ENCODE data around the gene POU4F2.
"Not testable (repeated sequence)": the region's sequence is repeated elsewhere in the genome, so short reads cannot be mapped to it uniquely, and the experiment has no call there.

Gene POU4F2

DNA sequence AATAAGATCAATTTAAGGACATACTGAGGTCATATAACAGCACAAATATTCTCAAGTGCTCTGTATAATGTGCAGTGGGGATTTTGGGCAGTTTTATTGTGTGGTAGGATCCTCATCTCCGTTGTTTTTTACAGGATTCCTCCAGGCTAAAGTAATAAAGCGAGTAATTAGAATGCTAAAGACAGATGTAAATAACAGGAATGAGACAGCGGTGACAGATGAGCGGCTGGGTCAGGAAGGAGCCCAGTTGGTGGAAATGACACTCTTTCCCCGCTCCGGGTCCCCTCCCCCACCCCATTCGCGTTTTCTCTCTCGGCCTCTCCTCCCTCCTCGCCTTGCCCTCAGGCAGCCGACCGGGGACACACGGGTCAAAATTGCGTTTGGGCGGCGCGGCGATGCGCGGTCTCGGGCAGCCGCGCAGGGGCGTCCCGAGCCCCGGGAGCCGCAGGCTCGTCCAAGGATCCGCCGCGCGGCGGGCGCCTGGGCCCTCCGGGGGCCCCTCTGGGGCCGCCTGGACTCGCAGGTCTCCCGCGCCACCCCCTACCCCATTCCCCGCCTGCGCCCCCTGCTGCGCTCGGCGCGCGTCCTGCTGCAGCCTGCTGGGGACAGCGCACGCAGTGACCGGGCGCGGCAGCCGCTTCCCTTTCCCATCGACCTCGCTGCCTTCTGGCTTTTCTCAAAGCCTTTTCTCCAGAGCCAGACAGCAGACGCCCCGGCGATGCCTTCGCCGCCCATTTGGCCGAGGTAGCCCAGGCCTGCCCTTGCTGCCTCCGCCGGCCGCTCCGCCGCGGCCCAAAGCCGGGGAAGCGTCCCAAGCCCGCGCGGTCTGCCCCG is 16.2 kb downstream of the POU4F2 start:
- DNase-seq (ENCODE audit: low spot score), result no peak

DNA sequence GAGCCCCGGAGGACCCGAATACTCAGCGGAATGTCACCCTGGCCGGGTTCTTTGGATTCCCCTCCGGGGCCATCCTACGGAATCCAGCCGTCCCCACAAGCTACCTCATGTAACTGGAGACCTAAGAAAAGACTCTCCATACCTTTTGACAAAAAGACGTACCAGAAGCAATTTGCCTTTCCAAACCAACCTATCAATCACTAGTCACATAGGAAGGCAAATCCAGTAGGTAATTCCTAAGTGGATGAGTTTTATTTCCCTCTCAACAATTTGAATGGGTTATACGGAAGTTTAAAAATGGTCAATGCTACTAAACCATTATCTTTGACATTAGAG is 16.8 kb downstream of the POU4F2 start:
- no peak for DNase-seq (ENCODE audit: low spot score)

DNA sequence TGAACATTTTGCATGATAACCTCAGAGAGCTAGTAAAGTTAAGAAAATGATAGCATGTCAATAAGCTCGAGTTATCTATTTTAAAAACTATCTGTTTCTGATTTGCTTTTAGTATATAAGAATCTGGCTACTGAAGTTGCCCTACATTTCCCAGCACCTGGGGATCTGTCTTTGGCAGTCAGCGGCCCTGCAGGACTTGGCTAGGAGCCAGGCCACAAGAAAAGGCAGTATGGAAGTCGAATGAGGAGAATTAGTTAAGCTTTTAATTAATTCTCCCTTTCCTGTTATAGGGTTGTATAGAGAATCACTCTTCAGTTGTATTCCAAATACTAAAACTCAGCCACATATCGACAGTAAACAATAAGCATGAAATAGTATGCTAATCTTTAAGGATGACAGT is 22.7 kb downstream of the POU4F2 start:
- no peak for DNase-seq (ENCODE audit: low spot score)

DNA sequence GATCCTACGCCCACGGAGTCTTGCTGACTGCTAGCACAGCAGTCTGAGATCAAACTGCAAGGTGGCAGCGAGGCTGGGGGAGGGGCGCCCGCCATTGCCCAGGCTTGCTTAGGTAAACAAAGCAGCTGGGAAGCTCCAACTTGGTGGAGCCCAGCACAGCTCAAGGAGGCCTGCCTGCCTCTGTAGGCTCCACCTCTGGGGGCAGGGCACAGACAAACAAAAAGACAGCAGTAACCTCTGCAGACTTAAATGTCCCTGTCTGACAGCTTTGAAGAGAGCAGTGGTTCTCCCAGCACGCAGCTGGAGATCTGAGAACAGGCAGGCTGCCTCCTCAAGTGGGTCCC is 25.2 kb downstream of the POU4F2 start:
- DNase-seq (ENCODE audit: low spot score), result not testable (repeated sequence)

DNA sequence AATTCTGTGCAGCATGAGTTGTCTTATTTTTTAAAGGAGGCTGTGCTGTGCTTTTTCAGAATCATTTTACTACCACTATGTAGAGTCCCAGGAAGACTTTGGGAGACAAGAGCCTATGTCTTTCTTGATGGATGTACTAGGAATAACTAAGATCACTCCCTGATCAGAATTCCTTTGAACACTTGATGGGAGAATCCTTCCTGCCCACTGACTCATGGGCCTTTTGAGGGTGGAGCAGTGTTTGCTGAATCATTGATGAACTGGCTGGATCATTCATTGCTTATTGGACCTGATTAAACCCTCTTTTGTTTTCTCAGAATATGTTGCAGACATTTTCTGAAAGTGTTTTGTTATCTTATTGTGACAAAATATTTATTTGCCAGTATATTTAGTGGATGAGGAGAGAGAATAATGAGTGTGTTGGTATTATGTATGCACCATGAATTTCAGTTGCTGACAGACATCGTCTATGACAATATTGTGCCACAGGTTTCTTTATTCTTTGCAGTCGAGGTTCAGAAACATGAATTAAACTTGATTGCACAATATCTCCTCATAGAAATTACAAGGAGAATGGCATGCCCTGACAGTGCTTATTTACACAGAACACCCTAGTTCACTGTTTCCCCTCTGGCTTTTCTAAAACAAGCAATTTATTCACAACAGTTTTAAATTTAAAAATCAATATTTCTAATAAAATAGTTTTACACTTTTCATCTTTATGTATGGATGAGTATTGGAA is 36.3 kb downstream of the POU4F2 start:
- no peak for DNase-seq (ENCODE audit: low spot score)
